Dermis blood vessel endothelial cell (primary cell): Measurements from ENCODE around the gene SIX2. TPM values are rescaled to one million over a fixed set of nuclear protein-coding genes. Genes with fewer than 3 reads are reported as not detected.

Source experiments
- DNase-seq: peaks from one replicate; pipeline ENCODE4 v3.0.0; 2010
- total RNA-seq: library from RNA; depleted of rRNA; stranded (reverse); fragments of >200 nt; gene quantifications from 2 replicates; pipeline ENCODE4 v1.2.3, GENCODE V29; 2014

The SIX2 gene
- total RNA-seq, 1 donor from 2014 or later = not detected

DNA sequence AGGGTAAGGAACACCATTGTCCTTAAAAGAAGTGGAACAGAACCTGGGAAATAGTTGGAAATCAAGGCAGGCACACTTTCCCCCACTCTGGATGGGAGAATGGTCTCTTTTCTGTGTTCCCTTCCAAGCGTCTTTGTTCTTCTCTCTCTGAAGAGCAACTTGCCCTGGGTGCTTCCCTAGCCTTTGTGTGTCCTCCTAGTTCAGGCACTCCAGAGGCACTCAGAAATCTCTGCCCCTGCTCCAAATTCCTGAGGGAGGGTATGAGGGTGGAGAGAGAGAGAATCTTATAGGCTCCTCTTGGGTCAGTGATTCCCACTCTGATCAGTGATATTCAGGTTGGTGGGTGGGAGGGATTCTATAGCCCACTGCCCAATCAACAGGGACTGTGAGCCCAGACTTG is 8.8 kb upstream of the SIX2 start:
- no peak for DNase-seq

- no peak for DNase-seq
Observed at GRCh38 chr2:45014831-45015230, 5.6 kb upstream of the SIX2 start.

DNA sequence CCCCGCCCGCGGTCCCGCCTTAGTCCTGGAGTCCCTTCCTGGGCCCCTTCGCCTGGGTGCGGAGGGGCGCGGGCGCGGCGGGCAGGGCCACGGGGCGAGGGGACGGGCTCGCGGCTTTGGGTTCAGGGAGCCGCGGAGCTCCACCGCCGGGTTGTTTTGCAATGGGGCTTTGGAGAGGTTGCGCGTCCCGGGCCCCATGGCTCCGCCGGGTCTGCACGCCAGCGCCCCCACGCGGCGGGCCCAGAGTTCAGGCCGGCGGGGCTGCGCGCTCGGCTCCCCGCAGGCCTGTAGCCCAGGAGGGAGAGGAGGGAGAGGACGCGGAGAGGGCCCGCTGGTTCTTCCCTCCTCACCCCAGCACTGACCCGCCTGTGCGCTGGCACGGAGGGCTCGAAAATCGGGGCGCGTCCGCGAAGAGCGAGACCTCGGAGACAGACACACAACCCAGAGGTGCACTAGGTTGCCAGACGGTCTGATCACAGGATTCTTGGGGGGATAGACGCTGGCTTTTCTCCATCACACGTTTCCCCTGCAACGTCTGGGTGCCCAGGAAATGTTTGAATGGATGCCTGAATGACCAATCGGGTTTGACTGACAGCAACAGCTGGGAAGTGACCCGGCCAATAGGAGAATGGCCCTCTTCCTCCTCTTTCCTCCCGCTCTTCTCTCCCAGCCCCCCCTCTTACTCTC is 4.9 kb upstream of the SIX2 start:
- DNase-seq = peak; percentile 67

DNA sequence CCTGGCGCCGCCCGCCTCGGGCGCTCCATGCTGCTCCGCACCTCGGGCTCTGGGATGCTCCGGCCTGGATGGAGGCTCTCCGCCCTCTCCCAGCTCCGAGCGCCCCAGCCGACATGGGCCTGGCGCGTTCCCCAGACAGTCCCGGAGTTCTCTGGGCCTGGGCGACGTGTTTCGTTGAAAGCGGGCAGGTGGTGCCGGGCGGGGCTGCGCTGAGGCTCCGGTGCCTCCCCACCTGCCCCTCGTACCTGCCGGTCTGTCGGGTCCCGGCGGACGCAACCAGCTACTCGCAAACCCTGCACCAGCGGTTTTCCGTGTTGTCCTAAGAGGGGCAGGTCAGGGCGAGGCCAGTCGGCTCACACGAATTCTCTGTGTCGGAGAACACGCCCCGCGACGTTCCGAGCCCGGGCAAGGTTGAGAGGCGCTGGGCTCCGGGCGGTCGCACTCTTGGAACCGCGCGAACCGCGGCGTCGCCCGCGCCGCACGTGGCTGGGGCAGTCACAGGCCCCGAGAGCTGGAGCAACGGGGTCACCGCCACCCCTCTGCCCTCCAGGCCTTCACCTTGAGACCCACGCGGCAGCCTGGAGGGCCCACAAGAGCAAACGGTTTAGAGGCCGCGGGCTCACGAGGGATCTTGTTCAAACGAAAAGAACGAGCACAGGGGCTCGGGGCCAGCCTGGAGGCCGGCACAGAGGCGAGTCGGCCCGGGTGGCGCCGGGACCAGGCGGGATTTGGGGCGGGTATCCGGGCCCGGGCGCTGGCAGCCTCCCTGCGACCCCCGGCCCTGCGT is 4.2 kb upstream of the SIX2 start:
- DNase-seq = peak; percentile 18

DNA sequence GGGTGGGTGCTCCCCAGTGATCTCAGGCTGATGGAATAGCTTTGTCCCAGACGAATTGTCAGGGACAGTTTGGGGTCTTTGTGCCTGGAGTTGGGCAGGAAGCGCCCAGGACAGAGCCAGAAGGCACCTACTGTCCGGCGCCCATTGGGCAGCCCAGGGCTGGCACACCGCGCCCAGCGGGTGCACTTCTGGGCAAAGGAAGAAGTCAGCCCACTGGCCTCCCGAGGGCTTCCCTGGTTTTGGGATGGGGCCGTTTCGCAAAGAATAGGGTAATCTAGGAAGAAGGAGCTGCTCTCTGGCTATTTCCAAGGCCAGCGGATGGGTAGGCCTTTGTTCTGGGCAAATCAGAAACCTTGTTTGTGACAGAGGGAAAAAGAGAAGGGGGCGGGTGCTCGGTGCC is 3.5 kb upstream of the SIX2 start:
- no peak for DNase-seq

DNA sequence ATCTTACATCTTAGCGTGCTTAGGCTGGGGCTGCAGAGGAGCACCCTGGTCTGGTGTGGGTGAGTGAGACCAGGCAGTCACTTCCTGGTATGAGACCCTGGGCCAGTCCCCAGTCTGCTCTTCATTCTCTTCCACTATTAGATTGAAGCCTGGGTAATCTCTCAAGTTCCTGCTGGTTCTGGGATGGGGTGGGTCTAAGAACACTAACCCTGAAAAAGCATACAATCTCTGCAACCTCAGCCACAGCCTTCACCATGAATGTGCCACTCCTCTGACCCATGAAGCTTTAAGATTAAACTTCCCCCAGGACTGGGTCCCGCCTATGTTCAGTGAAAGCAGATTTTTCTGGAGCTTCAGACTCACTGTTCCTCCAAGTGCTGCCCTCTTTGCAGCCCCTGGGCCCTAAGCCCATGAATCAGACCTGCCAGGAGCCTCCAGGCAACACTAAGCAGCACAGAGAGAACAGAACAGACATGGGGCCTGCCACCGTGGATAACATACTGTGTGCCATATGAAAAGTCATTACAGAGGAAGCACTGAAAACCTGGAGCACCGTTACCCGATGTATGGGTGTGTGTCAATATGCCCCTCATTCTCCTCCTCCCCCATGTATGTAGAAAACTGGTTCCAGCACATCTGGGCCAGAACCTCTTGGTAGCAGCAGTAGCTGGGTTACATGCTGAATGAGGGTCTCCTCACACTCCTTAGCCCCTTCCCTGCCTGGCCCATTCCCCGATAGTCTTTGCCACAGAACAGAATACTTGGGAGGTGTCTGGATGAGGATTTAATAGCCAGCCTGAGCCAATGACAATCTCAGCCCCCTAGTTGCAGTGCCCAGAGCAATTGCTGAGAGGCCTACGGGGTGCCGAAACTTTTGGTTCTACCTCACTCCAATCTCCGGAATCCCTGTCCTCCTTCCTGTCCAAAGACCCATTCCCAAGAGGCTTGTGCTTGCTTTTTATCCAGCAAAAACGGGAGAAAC is 2.7 kb upstream of the SIX2 start:
- no peak for DNase-seq

DNA sequence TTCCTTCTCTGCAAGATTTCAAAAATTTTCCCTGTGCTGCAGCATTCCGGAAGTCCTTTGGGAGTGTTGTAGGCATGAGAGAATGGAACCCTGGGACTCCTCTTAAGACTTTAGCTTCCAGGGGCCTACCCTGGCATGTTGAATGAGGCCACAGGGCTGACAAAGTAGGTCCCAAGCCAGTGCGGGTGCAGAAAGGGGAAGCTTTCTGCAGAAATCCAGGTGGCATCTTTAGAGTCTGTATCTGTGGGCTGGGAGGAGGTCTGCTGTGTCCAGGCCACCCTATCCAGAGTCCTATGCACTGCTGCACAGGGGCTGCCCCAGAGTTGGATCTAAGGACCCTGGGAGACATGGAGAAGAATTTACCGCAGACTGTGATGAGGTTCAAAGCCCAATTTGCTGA is 1.9 kb upstream of the SIX2 start:
- no peak for DNase-seq

DNA sequence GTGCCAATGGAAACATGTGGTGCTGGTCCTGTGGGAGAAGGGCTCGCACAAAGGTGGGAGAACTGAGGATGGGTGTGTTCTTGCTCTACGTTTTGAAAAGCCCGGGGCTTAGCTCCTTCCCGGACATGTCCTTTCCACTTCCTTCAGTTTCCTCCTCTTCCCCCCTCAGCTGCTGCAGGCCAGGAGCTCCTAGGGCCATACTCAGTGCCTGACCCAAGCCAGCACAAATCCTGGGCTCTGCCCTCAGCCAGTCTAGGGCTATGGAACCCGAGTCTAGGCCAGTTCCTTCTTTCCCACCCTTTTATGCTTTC is 1.4 kb upstream of the SIX2 start:
- no peak for DNase-seq

DNA sequence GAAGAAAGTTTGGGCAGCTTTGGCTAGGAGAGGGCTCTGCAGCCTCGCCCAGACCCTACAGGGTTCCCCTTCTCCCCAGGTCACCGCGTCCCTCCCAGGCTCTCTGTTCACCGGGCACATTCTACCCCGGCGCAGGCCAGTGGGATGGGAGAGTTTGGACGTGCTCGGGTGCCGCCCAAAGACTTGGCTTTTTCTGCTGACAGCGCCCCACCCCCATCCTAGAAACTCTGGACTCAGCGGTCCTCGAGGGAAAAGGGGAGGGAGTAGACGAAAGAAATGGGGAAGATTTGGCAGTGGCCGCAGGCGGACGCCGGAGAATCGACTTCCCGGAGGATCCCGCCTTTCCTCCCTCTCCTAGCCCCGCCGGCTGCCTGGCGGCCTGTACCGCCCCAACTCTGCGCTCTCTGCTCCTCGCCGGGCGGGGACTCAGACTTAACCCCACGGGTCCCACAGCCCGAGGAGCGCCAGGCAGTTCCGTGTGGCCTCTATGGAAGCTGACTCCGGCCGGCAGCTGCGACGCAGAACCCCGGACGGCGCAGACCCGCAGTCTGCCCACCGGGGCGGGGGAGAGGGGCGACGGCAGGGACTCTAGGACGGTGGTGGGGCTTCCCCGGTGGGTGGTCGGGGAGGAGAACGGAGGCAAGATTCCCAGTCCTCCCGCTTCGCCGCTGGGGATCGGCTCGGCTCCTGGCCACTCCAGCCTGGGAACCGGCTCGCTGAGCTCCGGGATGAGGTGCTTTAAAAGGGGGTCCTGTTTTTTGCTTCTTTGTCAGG is 863 bp upstream of the SIX2 start:
- peak; percentile 24 for DNase-seq

- peak; percentile 36 for DNase-seq
Observed at GRCh38 chr2:45008296-45009129, 739 bp downstream of the SIX2 start.

DNA sequence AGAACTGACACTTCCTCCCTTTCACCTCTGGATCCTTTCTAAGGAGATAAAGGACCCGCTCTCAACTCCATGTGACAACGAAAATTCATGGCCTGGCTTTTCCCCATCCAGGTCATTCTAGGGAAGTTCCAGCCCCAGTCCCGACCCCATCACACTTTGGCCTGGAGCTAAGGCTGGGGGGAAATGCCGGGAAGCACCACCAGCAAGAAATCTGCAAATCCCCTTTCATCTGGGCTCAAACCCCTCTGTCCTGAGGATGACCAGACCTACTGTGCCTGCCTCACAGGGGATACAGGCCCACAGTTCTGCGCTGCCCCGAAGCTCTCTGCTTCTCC is 1.3 kb downstream of the SIX2 start:
- no peak for DNase-seq

DNA sequence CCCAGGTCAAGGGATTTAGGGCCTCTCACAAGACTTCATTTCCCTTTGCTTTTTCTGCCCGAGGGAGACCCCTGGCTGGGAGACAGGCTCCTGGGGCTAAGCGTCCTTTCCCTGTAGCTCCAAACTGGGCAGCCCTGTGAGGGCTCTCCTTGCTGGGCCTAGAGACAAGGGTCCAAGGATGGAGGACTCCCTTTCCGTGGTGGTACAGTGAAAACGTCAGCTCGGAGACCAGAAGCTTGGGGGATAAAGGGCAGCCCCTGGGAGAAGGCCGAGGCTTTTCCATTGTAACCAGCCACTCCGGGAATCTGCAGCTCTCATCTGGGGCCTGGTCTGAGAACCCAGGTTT is 2.3 kb downstream of the SIX2 start:
- no peak for DNase-seq

DNA sequence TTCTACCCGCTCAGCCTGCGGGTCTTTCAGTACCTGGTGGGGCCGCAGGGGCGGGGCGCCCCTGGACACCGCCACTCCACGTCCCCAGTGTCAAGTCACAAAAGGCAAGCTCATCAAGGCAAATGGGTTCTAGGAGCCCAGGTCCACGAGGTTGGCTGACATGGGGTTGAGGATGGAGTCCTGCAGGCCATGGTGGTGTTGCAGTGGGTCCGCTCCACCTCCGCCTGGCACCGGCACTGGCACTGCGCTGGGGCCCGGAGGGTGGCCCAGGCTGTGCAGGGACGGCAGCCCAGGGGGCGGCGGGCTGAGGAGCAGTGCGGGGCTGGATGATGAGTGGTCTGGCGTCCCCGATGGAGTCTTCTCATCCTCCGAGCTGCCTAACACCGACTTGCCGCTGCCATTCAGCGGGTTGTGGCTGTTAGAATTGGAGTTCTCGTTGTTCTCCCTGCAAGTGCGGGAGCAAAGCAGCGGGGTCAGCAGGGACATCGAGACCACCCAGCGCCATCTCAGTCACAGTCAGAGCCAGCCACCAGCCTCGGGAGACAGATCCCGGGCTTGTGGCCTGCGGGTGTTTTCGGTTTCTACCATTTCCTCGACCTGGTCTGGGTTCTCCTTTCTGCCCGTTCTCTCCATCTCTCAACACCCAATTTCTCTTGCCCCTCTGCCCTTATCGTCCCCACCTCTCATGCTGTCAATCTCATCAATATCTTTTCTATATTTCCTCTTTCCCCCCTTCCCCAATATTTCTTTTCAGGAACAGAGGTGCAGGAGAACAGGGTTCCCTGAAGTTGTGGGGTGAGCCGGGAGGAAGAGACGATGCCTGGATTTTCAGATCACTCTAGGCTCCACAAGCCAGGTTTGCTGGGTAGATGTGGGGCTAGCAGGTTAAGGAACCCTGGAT is 3.0 kb downstream of the SIX2 start:
- no peak for DNase-seq

- no peak for DNase-seq
Observed at GRCh38 chr2:45005261-45006002, 3.8 kb downstream of the SIX2 start.

DNA sequence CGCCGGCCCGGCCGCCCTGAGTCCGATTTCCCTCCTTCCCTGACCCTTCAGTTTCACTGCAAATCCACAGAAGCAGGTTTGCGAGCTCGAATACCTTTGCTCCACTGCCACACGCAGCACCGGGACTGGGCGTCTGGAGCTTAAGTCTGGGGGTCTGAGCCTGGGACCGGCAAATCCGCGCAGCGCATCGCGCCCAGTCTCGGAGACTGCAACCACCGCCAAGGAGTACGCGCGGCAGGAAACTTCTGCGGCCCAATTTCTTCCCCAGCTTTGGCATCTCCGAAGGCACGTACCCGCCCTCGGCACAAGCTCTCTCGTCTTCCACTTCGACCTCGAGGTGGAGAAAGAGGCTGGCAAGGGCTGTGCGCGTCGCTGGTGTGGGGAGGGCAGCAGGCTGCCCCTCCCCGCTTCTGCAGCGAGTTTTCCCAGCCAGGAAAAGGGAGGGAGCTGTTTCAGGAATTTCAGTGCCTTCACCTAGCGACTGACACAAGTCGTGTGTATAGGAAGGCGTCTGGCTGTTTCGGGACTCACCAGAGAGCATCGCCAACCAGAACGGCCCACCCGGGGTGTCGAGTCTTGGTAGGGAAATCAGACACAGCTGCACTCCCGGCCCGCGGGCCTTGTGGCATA is 4.6 kb downstream of the SIX2 start:
- peak; percentile 26 for DNase-seq

DNA sequence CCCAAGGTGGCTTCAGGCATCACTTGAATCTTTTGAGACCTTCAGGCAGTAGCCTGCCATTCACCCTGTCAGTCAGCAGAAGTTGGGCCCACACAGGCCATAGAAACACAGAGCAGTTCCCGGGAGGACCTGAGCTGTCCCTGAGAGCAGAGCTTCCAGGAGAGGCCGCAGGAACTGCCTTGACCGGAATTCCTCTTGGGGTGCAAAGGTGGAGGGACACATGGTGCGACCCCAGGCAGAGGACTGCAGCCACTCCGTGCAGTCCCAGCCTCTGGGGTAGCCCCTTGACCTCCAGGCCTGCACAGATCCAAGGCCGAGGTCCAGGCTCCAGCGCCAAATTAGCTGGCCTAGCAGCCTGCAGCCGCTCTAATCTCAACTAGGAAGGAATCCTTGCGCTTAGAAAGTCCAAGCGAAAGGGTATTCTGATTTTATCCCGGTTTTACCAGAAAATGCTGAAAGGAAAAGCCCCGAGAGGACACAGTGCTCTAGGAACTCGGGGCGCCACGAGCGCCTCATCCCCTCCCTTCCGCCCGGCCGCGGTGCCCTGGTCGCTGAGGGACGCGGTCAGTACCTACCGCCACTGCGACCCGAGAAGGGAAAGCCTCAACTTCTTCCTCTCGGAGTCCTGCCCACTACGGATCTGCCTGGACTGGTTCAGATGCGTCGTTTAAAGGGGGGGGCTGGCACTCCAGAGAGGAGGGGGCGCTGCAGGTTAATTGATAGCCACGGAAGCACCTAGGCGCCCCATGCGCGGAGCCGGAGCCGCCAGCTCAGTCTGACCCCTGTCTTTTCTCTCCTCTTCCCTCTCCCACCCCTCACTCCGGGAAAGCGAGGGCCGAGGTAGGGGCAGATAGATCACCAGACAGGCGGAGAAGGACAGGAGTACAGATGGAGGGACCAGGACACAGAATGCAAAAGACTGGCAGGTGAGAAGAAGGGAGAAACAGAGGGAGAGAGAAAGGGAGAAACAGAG is 5.4 kb downstream of the SIX2 start:
- DNase-seq = no peak

DNA sequence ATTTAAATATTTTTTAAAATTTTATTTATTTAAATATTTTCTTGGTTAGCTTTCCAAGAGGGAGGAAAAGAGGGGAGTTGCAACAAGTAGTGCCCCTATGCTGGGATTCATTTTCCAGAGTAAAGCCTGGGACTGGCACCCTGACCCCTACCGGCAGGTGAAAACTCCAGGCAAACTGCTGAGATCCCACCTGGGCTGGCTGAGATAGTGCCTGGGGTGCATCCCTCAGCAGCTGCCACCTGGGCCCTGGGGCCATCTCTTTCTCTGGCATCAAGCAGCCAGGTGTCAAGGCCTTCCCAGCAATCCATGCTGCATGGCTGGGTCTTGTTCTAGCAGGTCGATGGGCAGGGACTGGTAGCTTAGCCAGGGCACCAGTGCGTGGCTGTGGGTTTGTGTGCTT is 6.6 kb downstream of the SIX2 start:
- DNase-seq = no peak

DNA sequence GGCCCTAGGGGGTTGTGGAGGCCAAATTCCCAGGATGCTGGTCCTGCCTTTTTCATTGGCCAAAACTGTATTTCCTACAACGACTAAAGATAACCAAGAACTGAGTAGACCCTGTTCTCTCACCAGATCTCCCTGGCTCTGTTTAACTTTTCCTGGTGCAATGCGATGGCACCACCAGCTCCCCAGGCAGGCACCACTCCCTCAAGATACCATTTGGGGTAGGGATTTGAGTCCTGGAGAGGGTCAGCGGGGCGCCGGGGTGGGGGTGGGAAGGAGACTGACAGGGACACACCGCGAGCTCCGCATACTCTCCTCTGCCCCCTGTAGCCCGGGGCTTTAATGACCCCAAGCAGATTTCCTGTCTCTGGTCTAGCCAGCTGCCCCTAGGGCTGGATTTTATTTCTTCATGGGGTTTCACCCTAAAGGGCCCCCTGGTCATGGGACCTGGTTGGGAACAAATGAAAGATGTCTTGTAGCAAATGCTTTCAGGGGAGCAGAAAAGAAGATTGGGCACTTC is 7.3 kb downstream of the SIX2 start:
- no peak for DNase-seq
